A549 (cell line): ENCODE measurements around the gene ASIC2. TPM values are rescaled to one million over a fixed set of nuclear protein-coding genes. Genes with fewer than 3 reads are reported as not detected.

Experiments used
- ATAC-seq, 2 experiments: fragments of 200-7000 bp in 1 of 2; fragments of >200 bp in 1 of 2; cut with Nextera tagmentation in 1 of 2; cut with Tn5 transposase in 1 of 2; 3 replicates each; pipeline versions ENCODE4 v1.8.0 to v1.9.1; 2018 to 2020; ENCODE audit warnings: mild to moderate bottlenecking in 1 of 2, moderate library complexity in 1 of 2
- CTCF ChIA-PET: fragments of 300-600 bp; sonication (Branson Sonifier 250); formaldehyde crosslinking; extraction: SDS; loops from one replicate; lab custom pipeline; 2021; ENCODE audit warnings: antibody characterized with exemption, inconsistent platforms; lab: Yijun Ruan, JAX
- POLR2A ChIA-PET: fragments of 350-600 bp; formaldehyde crosslinking; extraction: SDS; loops from one replicate; lab custom pipeline; 2021; ENCODE audit warnings: antibody characterized with exemption, inconsistent platforms; lab: Yijun Ruan, JAX
- DNase-seq, 2 experiments: peaks; one replicate each; pipeline versions ENCODE4 v3.0.0 to v3.0.0-alpha.2; 2011 to 2016; ENCODE audit warnings: low read depth in 1 of 2, low spot score in 1 of 2
- FAIRE-seq: peaks from 2 replicates; lab custom pipeline; 2011; peaks lifted over from hg19 to GRCh38; lab: Jason Lieb, UNC
- H3K27ac ChIP-seq, 2 experiments: fragments of >200 bp; sonication (Bioruptor Twin); formaldehyde crosslinking; 3 replicates each; pipeline ENCODE4 v1.5.1; 2016 to 2017
- H3K4me1 ChIP-seq: fragments of >200 bp; sonication (Bioruptor Twin); formaldehyde crosslinking; 3 replicates; pipeline ENCODE4 v1.6.1; 2016
- H3K4me2 ChIP-seq: fragments of >200 bp; sonication (Bioruptor Twin); formaldehyde crosslinking; 3 replicates; pipeline ENCODE4 v1.6.1; 2016
- H3K4me3 ChIP-seq: fragments of >200 bp; sonication (Bioruptor Twin); formaldehyde crosslinking; 3 replicates; pipeline ENCODE4 v1.5.1; 2016
- H3K9me3 ChIP-seq: fragments of >200 bp; sonication (Bioruptor Twin); formaldehyde crosslinking; 3 replicates; pipeline ENCODE4 v1.6.1; 2016
- CBX8 ChIP-seq: fragments of 200-600 bp; sonication (generic); IDR thresholded peaks from 2 replicates; pipeline ENCODE4 v1.6.1; 2016
- FOSL2 ChIP-seq, 2 experiments: fragments of 450-650 bp in 1 of 2; fragments of >200 bp in 1 of 2; sonication (Bioruptor Twin) in 1 of 2; formaldehyde crosslinking; IDR thresholded peaks; 2 replicates each; pipeline versions ENCODE4 v1.5.0 to v1.6.1; 2016 to 2020; ENCODE audit warnings: mild to moderate bottlenecking in 1 of 2, moderate library complexity in 1 of 2
- HDAC2 ChIP-seq: fragments of 200-600 bp; sonication (generic); IDR thresholded peaks from 2 replicates; pipeline ENCODE4 v1.6.1; 2016
- HOXA7 ChIP-seq: fragments of 250-450 bp; sonication (Bioruptor Pico); IDR thresholded peaks from 2 replicates; pipeline ENCODE4 v1.5.0; 2020; ENCODE audit warnings: mild to moderate bottlenecking, moderate library complexity
- HOXB13 ChIP-seq: fragments of 250-450 bp; sonication (Bioruptor Pico); IDR thresholded peaks from 2 replicates; pipeline ENCODE4 v1.5.0; 2020; ENCODE audit warnings: low read depth, mild to moderate bottlenecking, moderate library complexity
- HOXB5 ChIP-seq: fragments of 250-450 bp; sonication (Bioruptor Pico); IDR thresholded peaks from 2 replicates; pipeline ENCODE4 v1.5.0; 2020; ENCODE audit warnings: mild to moderate bottlenecking, moderate library complexity
- MYC ChIP-seq: IDR thresholded peaks from 2 replicates; pipeline ENCODE4 v1.6.1; 2012; ENCODE audit warnings: mild to moderate bottlenecking, inconsistent platforms, low read length, improper control_type of control experiment, borderline replicate concordance
- POLR2AphosphoS2 ChIP-seq: conservative IDR thresholded peaks from 2 replicates; pipeline ENCODE4 v1.6.1; 2012; ENCODE audit warnings: low read length, improper control_type of control experiment, inconsistent platforms
- RARB ChIP-seq: fragments of 250-450 bp; sonication (Bioruptor Pico); IDR thresholded peaks from 2 replicates; pipeline ENCODE4 v1.8.0; 2021; ENCODE audit warnings: mild to moderate bottlenecking, moderate library complexity
- RCOR1 ChIP-seq: fragments of 150-350 bp; IDR thresholded peaks from 2 replicates; pipeline ENCODE4 v1.6.1; 2014; ENCODE audit warnings: antibody characterized with exemption, low read length, low read depth
- RFX5 ChIP-seq: fragments of 450-650 bp; IDR thresholded peaks from 2 replicates; pipeline ENCODE4 v1.7.1; 2014; ENCODE audit warnings: antibody characterized with exemption, mild to moderate bottlenecking, moderate library complexity
- TP53 ChIP-seq: fragments of 250-450 bp; sonication (Bioruptor Pico); IDR thresholded peaks from 2 replicates; pipeline ENCODE4 v1.5.0; 2021; ENCODE audit warnings: mild to moderate bottlenecking, moderate library complexity
- ZC3H11A ChIP-seq: fragments of 450-650 bp; IDR thresholded peaks from 2 replicates; pipeline ENCODE4 v1.6.1; 2014; ENCODE audit warnings: antibody characterized with exemption, mild to moderate bottlenecking
- WGBS: methylation state at CpG from one replicate; pipeline ENCODE4 v1.1.6; 2017; ENCODE audit errors: missing lambda C conversion rate; 5-methylcytosine and 5-hydroxymethylcytosine counted together
- polyA plus RNA-seq, 4 experiments: library from polyadenylated mRNA; depleted of rRNA in 3 of 4; stranded (reverse); fragments of >200 nt; fragmentation: RNase III in 1 of 4; extraction: RNeasy Plus Mini Kit Qiagen cat#74134 plus additional on column Dnase treatment in 1 of 4; gene quantifications; 2 replicates in 3 of 4; 3 replicates in 1 of 4; pipeline ENCODE4 v1.2.3, GENCODE V29; 2011 to 2017
- TF ChIP-seq, protein P1 (sequence below): IDR thresholded peaks from 2 replicates; pipeline ENCODE4 v1.6.1; 2012; ENCODE audit warnings: low read depth, borderline replicate concordance
- TF ChIP-seq, protein P2 (sequence below): fragments of >200 bp; sonication (Bioruptor Twin); formaldehyde crosslinking; IDR thresholded peaks from 2 replicates; pipeline ENCODE4 v1.6.1; 2016
- TF ChIP-seq, protein P3 (sequence below): fragments of 200-600 bp; sonication (generic); IDR thresholded peaks from 2 replicates; pipeline ENCODE4 v1.6.1; 2016; ENCODE audit warnings: antibody characterized with exemption, mild to moderate bottlenecking, moderate library complexity
- TF ChIP-seq, protein P4 (sequence below): fragments of >200 bp; sonication (Bioruptor Twin); formaldehyde crosslinking; IDR thresholded peaks from 3 replicates; pipeline ENCODE4 v1.5.1; 2016
- TF ChIP-seq, protein P5 (sequence below): fragments of 250-450 bp; sonication (Bioruptor Pico); IDR thresholded peaks from 2 replicates; pipeline ENCODE4 v1.5.0; 2020; ENCODE audit warnings: low read depth, mild to moderate bottlenecking, moderate library complexity
- TF ChIP-seq, protein P6 (sequence below): fragments of 450-650 bp; IDR thresholded peaks from 2 replicates; pipeline ENCODE4 v1.6.1; 2014; ENCODE audit warnings: antibody characterized with exemption
- TF ChIP-seq, protein P7 (sequence below): IDR thresholded peaks from 2 replicates; pipeline ENCODE4 v1.6.1; 2012

The ASIC2 gene
- polyA plus RNA-seq, 2 of the 4 experiments (the other 2 are of a cell fraction), result 1.5 to 1.9 TPM

DNA sequence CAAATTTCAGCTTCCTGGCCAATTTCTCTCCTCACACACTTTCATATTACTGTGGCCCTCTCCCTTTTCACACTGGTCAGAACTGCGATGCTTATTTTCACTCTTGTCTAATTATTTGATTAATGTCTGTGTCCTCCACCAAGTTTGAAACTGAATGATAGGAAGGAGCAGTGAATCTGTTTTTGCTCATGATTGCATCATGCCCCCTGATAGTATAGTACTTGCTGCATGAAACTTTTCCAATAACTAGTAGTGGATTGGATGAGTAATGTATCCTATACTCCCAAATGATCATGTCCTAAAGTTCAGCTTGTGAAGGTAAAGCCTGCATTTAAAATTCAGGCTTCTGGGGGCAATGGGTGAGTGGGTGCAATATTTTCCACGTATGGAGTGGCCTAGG, 121.2 kb downstream of the ASIC2 start:
- ChIA-PET POLR2A (no interaction called here), CTCF (interaction anchor here (1.6 kb wide), 1 partner anchor 9 kb away, joined by 5 read pairs; no protein-coding TSS in a partner anchor)
- TF ChIP-seq MYC (no peak), ZC3H11A (no peak), RCOR1 (no peak), HOXA7 (CRISPR knock-in tag) (no peak), RFX5 (no peak), HOXB13 (CRISPR knock-in tag) (no peak), HDAC2 (no peak), FOSL2 (IDR thresholded peaks at IDR 0.05) (no peak), FOSL2 (CRISPR knock-in tag; IDR thresholded peaks at IDR 0.05) (no peak), HOXB5 (CRISPR knock-in tag) (no peak), POLR2AphosphoS2 (no peak), CBX8 (no peak), TP53 (CRISPR knock-in tag) (no peak), RARB (CRISPR knock-in tag) (no peak)
- TF ChIP-seq, protein P1, sequence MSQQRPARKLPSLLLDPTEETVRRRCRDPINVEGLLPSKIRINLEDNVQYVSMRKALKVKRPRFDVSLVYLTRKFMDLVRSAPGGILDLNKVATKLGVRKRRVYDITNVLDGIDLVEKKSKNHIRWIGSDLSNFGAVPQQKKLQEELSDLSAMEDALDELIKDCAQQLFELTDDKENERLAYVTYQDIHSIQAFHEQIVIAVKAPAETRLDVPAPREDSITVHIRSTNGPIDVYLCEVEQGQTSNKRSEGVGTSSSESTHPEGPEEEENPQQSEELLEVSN, result no peak
- TF ChIP-seq, protein P2, sequence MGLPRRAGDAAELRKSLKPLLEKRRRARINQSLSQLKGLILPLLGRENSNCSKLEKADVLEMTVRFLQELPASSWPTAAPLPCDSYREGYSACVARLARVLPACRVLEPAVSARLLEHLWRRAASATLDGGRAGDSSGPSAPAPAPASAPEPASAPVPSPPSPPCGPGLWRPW, result no peak
- TF ChIP-seq, protein P3, sequence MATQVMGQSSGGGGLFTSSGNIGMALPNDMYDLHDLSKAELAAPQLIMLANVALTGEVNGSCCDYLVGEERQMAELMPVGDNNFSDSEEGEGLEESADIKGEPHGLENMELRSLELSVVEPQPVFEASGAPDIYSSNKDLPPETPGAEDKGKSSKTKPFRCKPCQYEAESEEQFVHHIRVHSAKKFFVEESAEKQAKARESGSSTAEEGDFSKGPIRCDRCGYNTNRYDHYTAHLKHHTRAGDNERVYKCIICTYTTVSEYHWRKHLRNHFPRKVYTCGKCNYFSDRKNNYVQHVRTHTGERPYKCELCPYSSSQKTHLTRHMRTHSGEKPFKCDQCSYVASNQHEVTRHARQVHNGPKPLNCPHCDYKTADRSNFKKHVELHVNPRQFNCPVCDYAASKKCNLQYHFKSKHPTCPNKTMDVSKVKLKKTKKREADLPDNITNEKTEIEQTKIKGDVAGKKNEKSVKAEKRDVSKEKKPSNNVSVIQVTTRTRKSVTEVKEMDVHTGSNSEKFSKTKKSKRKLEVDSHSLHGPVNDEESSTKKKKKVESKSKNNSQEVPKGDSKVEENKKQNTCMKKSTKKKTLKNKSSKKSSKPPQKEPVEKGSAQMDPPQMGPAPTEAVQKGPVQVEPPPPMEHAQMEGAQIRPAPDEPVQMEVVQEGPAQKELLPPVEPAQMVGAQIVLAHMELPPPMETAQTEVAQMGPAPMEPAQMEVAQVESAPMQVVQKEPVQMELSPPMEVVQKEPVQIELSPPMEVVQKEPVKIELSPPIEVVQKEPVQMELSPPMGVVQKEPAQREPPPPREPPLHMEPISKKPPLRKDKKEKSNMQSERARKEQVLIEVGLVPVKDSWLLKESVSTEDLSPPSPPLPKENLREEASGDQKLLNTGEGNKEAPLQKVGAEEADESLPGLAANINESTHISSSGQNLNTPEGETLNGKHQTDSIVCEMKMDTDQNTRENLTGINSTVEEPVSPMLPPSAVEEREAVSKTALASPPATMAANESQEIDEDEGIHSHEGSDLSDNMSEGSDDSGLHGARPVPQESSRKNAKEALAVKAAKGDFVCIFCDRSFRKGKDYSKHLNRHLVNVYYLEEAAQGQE, result no peak
- TF ChIP-seq, protein P4, sequence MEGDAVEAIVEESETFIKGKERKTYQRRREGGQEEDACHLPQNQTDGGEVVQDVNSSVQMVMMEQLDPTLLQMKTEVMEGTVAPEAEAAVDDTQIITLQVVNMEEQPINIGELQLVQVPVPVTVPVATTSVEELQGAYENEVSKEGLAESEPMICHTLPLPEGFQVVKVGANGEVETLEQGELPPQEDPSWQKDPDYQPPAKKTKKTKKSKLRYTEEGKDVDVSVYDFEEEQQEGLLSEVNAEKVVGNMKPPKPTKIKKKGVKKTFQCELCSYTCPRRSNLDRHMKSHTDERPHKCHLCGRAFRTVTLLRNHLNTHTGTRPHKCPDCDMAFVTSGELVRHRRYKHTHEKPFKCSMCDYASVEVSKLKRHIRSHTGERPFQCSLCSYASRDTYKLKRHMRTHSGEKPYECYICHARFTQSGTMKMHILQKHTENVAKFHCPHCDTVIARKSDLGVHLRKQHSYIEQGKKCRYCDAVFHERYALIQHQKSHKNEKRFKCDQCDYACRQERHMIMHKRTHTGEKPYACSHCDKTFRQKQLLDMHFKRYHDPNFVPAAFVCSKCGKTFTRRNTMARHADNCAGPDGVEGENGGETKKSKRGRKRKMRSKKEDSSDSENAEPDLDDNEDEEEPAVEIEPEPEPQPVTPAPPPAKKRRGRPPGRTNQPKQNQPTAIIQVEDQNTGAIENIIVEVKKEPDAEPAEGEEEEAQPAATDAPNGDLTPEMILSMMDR, result no peak
- TF ChIP-seq, protein P5, sequence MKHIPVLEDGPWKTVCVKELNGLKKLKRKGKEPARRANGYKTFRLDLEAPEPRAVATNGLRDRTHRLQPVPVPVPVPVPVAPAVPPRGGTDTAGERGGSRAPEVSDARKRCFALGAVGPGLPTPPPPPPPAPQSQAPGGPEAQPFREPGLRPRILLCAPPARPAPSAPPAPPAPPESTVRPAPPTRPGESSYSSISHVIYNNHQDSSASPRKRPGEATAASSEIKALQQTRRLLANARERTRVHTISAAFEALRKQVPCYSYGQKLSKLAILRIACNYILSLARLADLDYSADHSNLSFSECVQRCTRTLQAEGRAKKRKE (CRISPR knock-in tag), result no peak
- TF ChIP-seq, protein P6, sequence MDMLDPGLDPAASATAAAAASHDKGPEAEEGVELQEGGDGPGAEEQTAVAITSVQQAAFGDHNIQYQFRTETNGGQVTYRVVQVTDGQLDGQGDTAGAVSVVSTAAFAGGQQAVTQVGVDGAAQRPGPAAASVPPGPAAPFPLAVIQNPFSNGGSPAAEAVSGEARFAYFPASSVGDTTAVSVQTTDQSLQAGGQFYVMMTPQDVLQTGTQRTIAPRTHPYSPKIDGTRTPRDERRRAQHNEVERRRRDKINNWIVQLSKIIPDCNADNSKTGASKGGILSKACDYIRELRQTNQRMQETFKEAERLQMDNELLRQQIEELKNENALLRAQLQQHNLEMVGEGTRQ, result no peak
- TF ChIP-seq, protein P7, sequence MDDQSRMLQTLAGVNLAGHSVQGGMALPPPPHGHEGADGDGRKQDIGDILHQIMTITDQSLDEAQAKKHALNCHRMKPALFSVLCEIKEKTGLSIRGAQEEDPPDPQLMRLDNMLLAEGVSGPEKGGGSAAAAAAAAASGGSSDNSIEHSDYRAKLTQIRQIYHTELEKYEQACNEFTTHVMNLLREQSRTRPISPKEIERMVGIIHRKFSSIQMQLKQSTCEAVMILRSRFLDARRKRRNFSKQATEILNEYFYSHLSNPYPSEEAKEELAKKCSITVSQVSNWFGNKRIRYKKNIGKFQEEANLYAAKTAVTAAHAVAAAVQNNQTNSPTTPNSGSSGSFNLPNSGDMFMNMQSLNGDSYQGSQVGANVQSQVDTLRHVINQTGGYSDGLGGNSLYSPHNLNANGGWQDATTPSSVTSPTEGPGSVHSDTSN, result no peak
- FAIRE-seq, result no peak
- no peaks in the 10 kb centered on the region for H3K9me3 ChIP-seq
- no peak for ATAC-seq
- DNase-seq, result no peak
- H3K4me1 ChIP-seq, result peaks cover 17% of the 10 kb centered on the region
- no peak overlapping the region for H3K27ac ChIP-seq
- no peak overlapping the region for H3K4me3 ChIP-seq
- 36% methylated on average over 2 of the region's 2 CpGs for WGBS
- H3K4me2 ChIP-seq, result no peak overlapping the region
